HG02884 (cell line): Measurements from ENCODE around the gene OR5K2.

Experiments
- ATAC-seq: cut with Tn5 transposase; IDR thresholded peaks from one replicate; pipeline ENCODE4 v1.9.1; 2021; ENCODE audit warnings: mild to moderate bottlenecking, moderate library complexity; ENCODE audit not compliant: unreplicated experiment

Gene OR5K2

DNA sequence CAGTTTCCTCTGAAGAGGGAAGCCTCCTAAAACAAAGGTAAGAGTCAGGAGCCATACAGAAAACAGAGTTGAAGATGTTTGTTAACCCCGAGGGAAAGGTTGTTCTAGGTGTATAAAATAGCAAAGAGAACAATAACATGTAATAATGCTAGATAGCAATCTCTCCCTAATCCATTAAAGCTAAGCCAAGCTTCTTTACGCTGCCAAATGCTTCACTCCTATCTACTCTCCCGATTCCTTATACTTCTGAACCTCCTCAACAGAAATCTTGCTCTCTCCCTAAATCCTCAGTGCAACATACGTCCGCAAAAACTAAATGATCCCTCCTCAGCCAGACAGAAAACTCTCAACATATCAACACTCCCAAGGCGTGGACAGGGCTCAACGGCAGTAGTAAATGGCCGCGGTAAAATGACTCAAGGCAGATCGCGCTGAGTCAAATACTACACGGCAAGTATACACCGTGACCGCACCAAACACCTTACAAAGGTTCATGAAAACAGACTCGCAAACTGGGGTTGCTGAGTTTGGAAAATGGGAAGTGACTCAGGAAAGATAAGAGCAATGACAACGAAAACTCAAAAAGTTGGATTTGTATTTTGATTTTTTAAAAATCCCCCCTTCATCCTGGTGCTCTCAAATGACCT, 24.5 kb downstream of the OR5K2 start:
- peak; percentile 48 for ATAC-seq

DNA sequence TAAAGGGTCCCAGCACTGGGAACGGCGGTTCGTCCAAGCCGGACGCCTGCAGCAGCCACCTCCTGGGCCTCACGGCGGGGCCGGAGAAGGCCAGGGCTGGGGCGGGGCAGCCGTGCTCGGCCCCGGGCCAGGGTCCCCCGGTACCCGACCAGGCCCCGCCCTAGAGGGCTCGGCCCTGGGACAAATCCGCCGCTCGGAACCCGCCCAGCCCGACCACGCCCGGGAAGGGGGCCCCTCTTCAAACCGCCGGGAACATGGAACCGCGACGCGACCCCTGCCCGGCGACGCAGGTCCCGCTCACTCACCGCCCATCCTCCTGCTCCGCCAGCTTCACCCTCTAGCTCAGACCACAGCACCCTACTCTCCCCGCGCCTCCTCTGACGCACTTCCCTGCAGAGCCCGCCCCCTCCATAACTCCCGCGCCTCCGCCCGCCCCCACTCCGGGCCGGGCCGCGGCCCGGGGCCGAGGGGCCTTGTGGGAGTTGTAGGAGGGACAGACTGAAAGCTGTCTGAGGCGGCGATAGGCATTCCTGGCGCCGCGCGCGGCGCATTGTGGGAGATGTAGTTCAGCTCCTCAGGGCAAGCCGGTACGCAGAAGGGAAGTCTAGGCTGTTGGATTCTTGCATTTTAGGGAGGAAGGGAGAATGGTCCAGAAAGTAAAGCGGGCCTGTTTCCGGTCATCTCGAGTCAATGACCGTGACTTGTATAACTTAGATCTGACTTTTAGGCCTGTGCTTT, 25.2 kb downstream of the OR5K2 start, which contains the start of gene CLDND1:
TSS of gene CLDND1 (minus strand) at position 359 of the 738 bp plus-strand sequence. CDS start 1,478 bp downstream, outside the sequence.
- ATAC-seq: peak; percentile 76

DNA sequence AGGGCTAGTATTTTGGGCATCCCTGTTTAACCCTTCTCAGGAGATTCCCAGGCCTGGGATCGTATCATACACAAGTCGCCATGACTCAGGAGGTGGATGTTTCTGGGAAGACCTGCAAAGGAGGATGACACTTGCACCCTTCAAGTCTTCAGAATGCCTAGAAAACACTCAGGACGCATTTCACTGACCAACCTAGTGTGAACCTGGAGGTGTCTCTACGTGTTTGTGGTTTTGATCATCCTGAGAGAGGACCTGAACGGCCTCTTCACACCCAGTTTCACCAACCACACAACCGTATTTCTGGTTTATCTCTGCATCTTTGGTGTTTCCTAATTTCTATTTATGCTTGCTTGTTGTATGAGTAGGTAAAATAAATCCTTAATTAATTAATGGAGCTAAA, 28.0 kb downstream of the OR5K2 start:
- no peak for ATAC-seq

DNA sequence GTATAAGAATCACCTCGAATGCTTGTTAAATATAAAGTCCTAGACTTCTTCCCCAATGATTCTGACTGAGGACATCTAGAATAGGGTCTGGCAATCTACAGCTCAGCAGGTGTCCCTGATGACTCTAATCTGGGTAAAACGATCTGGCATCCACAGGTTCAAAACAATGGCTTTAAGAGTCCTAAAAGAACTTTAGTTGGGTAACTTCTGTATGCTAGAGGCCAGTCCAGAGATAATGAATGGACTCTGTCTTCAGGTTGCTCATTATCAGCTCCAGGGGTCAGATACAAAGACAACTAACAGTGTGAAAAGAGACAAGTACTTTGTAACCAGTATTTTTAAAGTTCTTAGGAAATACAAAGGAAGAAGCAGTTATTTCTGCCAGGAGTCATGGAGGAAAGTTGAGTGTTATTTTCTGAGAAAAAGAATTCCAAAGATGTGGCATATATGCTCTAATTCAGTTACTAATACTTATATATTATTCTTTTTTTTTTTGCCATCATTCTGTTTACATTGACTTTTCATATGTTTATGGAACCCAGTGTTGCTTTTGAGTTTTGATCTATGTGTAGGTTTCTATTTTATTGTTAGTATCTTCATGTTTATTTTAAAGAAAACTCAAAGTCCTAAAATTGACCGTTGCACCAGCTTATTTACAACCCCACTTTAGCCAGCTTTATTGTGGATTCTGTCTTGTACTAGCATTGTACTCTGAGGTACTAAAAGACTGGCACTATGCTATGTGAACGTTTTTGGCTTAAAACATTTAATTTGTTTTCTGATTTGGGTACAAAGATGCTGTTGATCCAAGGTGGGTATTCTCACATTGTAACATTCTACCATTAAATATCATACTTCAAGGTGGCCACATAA, 31.2 kb downstream of the OR5K2 start:
- no peak for ATAC-seq

DNA sequence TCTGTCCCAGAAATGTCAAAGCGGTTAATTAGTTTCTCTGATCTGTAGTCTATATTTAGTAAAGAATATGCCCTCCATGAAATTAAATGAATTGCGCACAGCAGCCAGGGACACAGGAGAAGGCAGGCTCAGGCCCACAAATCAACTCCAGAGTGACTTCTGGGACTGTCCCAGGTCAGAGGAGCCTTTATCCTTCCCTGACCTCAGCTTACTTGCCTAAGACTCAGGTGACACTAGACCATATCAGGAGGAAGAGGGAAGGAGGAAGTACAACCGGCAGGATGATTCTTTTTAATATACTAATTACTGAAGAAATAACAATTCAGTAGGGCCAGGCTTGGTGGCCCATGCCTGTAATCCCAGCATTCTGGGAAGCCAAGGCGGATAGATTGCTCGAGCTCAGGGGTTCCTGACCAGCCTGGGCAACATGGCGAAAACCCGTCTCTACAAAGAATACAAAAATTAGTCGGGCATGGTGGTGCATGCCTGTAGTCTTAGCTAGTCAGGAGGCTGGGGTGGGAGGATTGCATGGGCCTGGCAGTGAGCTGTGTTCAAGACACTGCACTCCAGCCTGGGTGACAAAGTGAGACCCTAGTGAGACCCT, 32.5 kb downstream of the OR5K2 start:
- no peak for ATAC-seq

DNA sequence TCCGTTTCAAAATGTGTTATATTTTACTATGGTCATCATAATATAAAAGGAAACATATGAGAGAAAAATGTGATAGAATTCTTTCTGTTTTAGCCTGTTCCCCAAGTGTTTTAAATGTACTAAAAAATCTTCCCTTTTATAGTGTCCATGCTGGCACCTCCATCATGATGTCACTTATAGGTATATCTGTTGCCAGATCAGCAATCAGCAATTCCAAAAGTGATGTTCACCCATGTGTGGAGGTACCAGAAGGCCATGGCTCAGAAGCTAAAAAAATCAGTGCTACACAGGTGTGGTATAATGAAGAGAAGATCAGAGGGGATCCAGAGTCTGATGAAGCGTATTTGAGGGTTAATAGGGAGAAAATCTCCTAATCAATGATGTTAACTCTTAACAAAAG, 33.2 kb downstream of the OR5K2 start:
- ATAC-seq: no peak

DNA sequence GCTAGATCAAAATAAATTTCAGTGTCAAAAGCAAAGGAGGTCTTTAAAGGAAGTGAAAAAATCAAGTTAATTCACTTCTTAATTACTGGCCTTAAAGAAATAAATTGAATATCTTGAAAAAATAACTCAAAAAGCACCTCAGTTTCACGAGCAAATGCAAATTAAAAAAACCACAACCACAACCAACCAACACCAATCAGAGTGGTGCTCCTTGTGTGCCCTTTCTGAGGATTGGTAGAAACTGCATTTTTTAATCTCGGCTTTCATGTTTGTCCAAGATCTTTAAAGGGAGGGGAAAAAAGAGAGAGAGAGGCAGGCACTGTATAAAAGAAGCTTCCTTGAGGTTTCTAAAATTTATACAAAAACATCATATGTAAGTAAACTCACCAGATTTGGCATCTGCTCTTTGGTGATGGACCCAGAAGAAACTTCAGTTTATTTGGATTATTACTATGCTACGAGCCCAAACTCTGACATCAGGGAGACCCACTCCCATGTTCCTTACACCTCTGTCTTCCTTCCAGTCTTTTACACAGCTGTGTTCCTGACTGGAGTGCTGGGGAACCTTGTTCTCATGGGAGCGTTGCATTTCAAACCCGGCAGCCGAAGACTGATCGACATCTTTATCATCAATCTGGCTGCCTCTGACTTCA, 34.3 kb downstream of the OR5K2 start, which contains the start of gene GPR15:
TSS of gene GPR15 (plus strand) at position 357 of the 653 bp plus-strand sequence. CDS start at position 413, 56 bp downstream.
- ATAC-seq: no peak

DNA sequence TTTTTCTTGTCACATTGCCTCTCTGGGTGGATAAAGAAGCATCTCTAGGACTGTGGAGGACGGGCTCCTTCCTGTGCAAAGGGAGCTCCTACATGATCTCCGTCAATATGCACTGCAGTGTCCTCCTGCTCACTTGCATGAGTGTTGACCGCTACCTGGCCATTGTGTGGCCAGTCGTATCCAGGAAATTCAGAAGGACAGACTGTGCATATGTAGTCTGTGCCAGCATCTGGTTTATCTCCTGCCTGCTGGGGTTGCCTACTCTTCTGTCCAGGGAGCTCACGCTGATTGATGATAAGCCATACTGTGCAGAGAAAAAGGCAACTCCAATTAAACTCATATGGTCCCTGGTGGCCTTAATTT, 34.8 kb downstream of the OR5K2 start:
- ATAC-seq: no peak

DNA sequence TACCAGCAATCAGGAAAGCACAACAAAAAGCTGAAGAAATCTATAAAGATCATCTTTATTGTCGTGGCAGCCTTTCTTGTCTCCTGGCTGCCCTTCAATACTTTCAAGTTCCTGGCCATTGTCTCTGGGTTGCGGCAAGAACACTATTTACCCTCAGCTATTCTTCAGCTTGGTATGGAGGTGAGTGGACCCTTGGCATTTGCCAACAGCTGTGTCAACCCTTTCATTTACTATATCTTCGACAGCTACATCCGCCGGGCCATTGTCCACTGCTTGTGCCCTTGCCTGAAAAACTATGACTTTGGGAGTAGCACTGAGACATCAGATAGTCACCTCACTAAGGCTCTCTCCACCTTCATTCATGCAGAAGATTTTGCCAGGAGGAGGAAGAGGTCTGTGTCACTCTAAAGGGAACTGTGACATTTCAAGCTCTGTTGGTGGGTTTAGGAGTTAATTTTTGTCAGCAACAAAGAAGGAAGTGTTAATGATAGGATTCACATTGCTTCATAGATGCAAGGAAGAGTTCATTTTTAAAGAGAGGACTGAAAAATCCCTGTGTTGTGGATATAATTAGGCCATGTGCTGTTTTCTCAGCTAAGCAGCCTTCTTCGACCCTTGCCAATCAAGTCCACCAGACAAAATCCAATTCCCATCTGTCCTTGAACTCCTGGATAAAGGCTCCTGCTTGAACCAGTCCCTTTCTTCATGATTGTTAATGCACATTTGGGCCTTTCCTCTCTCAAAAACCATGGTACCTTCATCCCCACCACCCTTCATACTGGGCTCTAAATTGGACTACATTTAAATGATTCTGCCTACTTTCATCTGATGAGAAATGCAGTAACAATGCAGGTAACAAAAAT, 35.5 kb downstream of the OR5K2 start:
- ATAC-seq: no peak

DNA sequence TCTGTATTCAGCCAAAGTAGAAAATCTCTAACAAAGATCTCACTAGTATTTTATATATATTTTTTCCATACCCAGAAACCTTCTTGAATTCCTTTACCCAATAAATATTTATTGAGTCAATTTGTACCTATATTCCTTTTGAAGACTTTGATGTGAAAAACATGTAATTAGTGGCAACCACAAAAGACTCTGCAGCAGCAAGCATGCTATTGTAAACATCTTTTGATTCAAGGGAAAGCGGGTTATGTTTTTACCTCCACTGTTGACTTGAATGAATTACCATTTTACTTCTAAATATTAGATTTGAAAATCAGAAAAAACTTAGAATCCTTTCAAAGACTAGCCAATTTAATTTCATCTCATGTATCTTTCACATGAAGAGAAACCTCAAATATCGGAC, 36.7 kb downstream of the OR5K2 start:
- no peak for ATAC-seq

DNA sequence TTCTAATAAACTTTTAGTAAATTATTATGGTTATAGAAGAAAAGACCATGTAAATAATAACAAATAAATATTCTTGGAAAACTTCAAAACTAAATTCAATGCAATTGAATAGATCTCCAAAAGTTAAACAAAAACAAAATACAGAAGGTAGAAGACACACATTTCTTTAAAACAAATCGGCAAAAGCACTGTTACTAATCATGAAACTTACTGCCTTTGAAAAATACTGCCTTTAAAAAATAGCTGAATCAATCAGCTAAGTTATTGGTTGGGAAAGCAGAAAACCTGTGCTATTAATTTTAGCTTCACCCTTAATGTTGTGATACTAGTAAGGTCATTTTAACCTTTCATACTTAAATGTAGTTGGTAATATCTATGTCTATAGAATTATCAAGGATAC, 37.3 kb downstream of the OR5K2 start:
- ATAC-seq: no peak

DNA sequence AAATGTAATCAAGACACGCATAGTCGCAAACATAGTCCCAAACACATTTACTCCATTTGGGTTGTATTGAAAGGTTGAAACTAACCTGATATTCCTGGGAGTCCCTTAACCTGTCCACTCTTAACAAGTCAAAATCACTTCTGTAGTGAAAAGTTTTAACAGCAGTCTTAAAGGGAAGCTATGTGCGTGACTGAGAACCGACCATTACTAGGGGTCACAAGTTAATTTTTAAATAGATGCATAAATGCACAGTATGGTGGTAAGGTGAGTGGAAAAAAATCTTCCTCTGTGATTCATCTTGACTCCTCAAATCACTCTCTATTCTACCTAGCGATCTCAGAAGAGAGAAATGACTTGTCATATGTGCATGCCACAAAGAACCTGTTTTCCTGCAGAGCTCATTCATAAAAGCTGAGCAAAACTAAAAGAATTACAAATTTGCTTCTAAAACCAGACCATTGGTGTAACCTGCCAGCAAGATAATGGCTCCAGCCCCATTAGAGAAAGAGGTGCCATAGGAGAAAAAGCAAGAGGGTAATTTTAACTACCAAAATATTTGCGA, 39.1 kb downstream of the OR5K2 start:
- peak; percentile 74 for ATAC-seq

DNA sequence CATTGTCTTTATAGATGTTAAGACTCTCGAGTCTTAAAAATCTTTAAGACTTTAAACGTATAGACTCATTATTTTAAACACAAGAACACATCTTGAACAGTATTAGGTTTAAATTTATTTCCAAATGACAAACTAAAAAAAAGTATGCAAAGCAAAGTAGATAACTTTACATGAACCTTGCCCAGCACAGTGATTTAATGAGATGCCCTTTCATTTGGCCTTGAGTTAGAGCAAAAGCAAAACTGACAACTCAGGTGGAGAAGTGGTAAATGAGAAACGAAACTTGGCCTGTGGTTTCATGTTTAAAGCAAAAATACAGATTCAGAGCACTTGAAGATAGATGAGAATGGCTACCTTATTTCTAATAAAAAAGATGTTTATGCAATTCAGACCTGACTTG, 42.9 kb downstream of the OR5K2 start:
- peak; percentile 45 for ATAC-seq

DNA sequence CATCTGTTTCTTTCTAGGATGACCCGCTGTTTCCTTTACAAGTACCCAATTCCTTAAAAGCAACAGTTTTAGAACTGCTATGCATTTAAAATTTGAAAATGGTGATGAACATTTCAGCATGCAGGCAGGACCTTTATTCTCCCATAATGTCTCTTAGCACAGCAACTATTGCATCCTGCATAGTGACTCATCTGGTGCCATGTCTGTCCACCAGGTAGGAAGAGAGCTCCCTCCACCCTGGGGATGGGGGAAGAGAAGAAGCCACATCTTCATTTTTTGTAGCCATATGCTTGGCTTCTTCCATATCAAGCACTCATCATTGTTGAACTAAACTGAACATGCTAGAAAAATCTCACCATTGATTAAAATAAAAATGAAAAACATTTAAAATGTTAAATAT, 44.2 kb downstream of the OR5K2 start:
- ATAC-seq: no peak

DNA sequence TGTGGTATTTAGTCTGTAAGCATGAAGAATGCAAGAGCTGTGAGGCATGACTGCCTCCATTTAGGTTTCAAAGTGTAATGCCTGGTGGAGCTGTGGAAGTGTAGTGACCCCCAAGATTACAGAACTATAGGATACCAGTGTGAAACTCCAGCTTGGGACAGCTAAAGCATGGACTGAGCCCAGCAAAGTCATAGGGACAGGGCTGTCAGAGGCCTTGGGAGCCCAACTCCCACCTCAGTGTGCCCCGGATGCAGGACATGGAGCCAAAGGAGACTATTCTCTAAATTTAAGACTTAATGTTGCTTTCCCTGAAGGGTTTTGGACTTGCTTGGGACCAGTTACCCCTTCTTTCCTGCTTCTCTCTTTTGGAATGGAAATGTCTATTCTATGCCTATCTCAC, 45.1 kb downstream of the OR5K2 start:
- ATAC-seq: no peak

DNA sequence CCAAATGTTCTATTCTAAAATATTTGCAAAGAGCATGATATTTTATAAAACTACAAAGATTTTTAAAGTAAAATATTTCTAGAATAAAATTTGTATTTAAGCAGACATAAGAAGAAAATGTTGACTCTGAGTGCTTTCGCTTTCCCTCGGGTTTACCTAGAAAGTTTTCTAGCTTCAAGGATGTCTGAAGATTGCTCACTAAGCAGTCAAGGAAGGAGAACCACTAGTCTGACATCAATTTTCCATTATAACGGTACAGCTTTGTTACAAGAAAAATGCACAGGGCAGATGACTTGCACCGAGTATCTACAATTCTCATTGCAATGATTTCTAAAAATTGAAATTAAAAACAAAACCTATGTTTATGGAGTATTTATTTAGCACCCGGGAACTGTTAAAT, 48.5 kb downstream of the OR5K2 start:
- peak; percentile 55 for ATAC-seq
